Activated CD4-positive, alpha-beta T cell treated with anti-CD3 and anti-CD28 coated beads, Interleukin-2, amount 10 ng/mL, durations not matched to agents 7 days and 5 days (primary cell): ENCODE data around the gene SMTNL2. TPM values are rescaled to one million over a fixed set of nuclear protein-coding genes. Genes with fewer than 3 reads are reported as not detected.
"Not testable (repeated sequence)": the region's sequence is repeated elsewhere in the genome, so short reads cannot be mapped to it uniquely, and the experiment has no call there.

Experiments
- CTCF ChIA-PET: fragments of 350-600 bp; sonication (Branson Sonifier 250); formaldehyde crosslinking; loops from one replicate; lab custom pipeline; 2021; ENCODE audit warnings: antibody characterized with exemption; lab: Charles Lee
- POLR2A ChIA-PET: fragments of 350-600 bp; sonication (Branson Sonifier 250); formaldehyde crosslinking; loops from one replicate; lab custom pipeline; 2021; ENCODE audit warnings: antibody characterized with exemption; lab: Charles Lee
- DNase-seq: peaks from one replicate; pipeline ENCODE4 v3.0.0-alpha.2; 2020
- H3K27ac Mint-ChIP-seq: one replicate; pipeline ENCODE4 v1.8.0; 2021; ENCODE audit warnings: mild to moderate bottlenecking, moderate library complexity, mixed read lengths
- H3K27me3 Mint-ChIP-seq: one replicate; pipeline ENCODE4 v1.8.0; 2021; ENCODE audit warnings: mixed read lengths
- H3K36me3 Mint-ChIP-seq: one replicate; pipeline ENCODE4 v1.8.0; 2021; ENCODE audit warnings: low read depth, mixed read lengths
- H3K4me1 Mint-ChIP-seq: one replicate; pipeline ENCODE4 v1.8.0; 2021; ENCODE audit warnings: mixed read lengths
- H3K4me3 Mint-ChIP-seq: one replicate; pipeline ENCODE4 v1.8.0; 2021; ENCODE audit warnings: mild to moderate bottlenecking, moderate library complexity, mixed read lengths
- H3K9me3 Mint-ChIP-seq: one replicate; pipeline ENCODE4 v1.8.0; 2021; ENCODE audit warnings: mixed read lengths
- total RNA-seq, 2 experiments: library from RNA; stranded (reverse); gene quantifications; one replicate each; pipeline ENCODE4 v1.2.3, GENCODE V29; 2021

SMTNL2 gene
- total RNA-seq, 2 experiments from 2014 or later: not detected

- Mint-ChIP-seq H3K9me3 (no peaks in the 10 kb centered on the region), H3K27ac (peak overlapping the region; percentile 68), H3K4me1 (peaks cover 3% of the 10 kb centered on the region), H3K4me3 (no peak overlapping the region), H3K36me3 (no peaks in the 10 kb centered on the region), H3K27me3 (no peaks in the 10 kb centered on the region)
- CTCF ChIA-PET: interaction anchor here (0.6 kb wide), 1 partner anchor 51 kb away, joined by 3 read pairs; no protein-coding TSS in a partner anchor
- POLR2A ChIA-PET: no interaction called here
- peak; percentile 45 for DNase-seq
Observed at GRCh38 chr17:4594931-4595684, 10.8 kb downstream of the SMTNL2 start.

DNA sequence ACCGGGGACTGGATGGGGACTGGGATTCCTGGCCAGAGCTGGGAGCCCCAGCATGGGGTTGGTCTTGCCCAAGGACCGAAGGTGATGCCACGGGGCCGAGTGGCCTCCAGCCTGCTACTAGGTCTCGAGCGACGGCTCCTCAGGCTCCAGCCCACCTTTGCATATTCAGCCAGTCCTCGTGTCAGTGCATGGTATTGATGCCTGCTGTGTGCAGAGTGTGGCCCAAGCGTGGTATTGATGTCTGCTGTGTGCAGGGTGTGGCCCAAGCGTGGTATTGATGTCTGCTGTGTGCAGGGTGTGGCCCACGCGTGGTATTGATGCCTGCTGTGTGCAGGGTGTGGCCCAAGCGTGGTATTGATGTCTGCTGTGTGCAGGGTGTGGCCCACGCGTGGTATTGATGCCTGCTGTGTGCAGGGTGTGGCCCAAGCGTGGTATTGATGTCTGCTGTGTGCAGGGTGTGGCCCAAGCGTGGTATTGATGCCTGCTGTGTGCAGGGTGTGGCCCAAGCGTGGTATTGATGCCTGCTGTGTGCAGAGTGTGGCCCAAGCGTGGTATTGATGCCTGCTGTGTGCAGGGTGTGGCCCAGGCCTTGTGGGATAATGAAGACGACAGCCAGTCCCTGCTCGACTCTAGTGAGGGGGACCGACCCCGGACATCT lies 11.5 kb downstream of the SMTNL2 start:
- H3K4me3 Mint-ChIP-seq, CTCF ChIA-PET, H3K4me1 Mint-ChIP-seq, H3K9me3 Mint-ChIP-seq, H3K27ac Mint-ChIP-seq, POLR2A ChIA-PET, H3K36me3 Mint-ChIP-seq, DNase-seq, H3K27me3 Mint-ChIP-seq: not testable (repeated sequence)

DNA sequence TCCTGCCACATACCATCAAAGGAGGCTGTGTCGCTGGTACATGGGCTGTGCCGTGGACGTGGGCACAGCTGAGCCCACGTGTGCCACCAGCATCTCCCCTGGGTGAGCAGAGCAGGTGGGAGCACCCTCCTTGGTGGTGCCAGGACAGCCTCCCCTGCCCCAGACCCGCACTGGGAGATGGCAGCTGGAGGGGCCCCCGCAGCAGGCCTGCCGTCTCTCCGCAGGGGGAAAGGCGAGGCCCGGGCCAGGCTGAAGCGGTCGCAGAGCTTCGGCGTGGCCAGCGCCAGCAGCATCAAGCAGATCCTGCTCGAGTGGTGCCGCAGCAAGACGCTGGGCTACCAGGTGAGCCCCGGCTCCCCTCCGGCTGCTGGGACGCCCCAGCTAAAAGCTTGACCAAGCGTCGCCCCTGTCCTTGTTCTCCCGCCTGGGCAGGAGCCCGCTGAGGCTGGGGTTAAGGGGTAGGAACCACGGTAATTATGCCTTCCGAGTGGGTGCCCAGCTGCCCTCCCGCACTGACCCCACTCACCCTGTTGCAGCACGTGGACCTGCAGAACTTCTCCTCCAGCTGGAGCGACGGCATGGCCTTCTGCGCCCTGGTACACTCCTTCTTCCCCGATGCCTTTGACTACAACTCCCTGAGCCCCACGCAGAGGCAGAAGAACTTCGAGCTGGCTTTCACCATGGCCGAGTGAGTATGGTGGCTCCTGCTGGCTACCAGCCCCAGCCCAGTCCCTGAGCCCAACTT lies 12.5 kb downstream of the SMTNL2 start:
- POLR2A ChIA-PET: no interaction called here
- H3K27me3 Mint-ChIP-seq: no peaks in the 10 kb centered on the region
- peaks cover 3% of the 10 kb centered on the region for H3K4me1 Mint-ChIP-seq
- H3K4me3 Mint-ChIP-seq: no peak overlapping the region
- CTCF ChIA-PET: interaction anchor here (1.1 kb wide), 1 partner anchor 30 kb away, joined by 3 read pairs; no protein-coding TSS in a partner anchor
- DNase-seq: no peak
- no peaks in the 10 kb centered on the region for H3K9me3 Mint-ChIP-seq
- no peaks in the 10 kb centered on the region for H3K36me3 Mint-ChIP-seq
- H3K27ac Mint-ChIP-seq: no peak overlapping the region

GRCh38 chr17:4597975-4598374 lies 13.6 kb downstream of the SMTNL2 start:
- no peak overlapping the region for H3K4me3 Mint-ChIP-seq
- H3K27ac Mint-ChIP-seq: no peak overlapping the region
- no peaks in the 10 kb centered on the region for H3K36me3 Mint-ChIP-seq
- peaks cover 3% of the 10 kb centered on the region for H3K4me1 Mint-ChIP-seq
- no peak for DNase-seq
- POLR2A ChIA-PET: no interaction called here
- H3K27me3 Mint-ChIP-seq: no peaks in the 10 kb centered on the region
- H3K9me3 Mint-ChIP-seq: no peaks in the 10 kb centered on the region
- CTCF ChIA-PET: interaction anchor here (0.6 to 1.5 kb wide), 2 partner anchors 10 to 1820 kb away, joined by 3 to 5 read pairs; no protein-coding TSS in a partner anchor

- no peaks in the 10 kb centered on the region for H3K36me3 Mint-ChIP-seq
- H3K9me3 Mint-ChIP-seq: no peaks in the 10 kb centered on the region
- no peaks in the 10 kb centered on the region for H3K27me3 Mint-ChIP-seq
- H3K27ac Mint-ChIP-seq: no peak overlapping the region
- DNase-seq: no peak
- no peak overlapping the region for H3K4me3 Mint-ChIP-seq
- H3K4me1 Mint-ChIP-seq: peaks cover 3% of the 10 kb centered on the region
- POLR2A ChIA-PET: no interaction called here
- CTCF ChIA-PET: interaction anchor here (0.8 to 1.5 kb wide), 3 partner anchors 11 to 23 kb away, joined by 3 to 5 read pairs (median 4); no protein-coding TSS in a partner anchor
Observed at GRCh38 chr17:4598776-4599504, 14.6 kb downstream of the SMTNL2 start.

DNA sequence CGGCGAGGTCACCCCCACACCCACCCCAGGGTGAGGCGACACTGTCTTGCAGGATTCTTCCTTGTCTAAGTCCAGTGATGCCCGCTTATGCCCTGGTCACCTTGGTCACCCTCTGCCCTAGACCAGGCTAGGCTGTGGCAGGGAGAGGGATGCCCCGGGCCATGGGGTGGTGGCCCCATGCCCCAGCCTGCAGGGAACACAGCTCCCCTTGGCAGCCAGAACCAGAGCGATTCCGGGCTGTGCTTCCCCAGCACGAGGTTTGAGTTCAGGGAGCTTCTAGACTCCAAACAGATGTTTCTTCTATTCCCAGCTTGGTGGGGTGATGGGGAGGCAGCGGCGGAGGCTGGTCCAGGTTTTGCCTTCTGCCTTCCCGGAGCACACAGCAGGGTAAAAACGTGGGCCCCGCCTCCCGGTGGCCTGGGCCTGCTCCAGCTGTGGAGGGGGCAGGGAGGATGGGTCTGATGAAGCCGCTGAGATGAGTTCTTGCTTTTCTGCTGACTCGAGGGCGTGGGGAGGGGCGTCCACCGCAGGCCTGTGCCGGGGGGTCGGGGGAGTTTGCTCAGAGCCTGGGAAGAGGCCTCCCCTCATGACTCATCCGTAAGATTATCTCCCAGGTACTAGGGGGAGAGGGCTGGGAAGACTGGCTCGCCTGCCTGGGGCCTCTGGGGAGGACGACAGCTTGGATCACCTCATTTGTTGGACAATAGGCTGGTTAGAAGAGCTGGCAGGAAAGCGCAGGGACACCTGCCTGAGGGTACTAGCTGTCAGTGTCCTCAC lies 15.4 kb downstream of the SMTNL2 start:
- H3K4me1 Mint-ChIP-seq: peaks cover 3% of the 10 kb centered on the region
- CTCF ChIA-PET: interaction anchor here (0.7 to 1.5 kb wide), 4 partner anchors 9 to 49 kb away, joined by 3 to 5 read pairs (median 3); no protein-coding TSS in a partner anchor
- no peaks in the 10 kb centered on the region for H3K27me3 Mint-ChIP-seq
- H3K27ac Mint-ChIP-seq: no peak overlapping the region
- DNase-seq: no peak
- POLR2A ChIA-PET: no interaction called here
- H3K36me3 Mint-ChIP-seq: no peaks in the 10 kb centered on the region
- H3K4me3 Mint-ChIP-seq: no peak overlapping the region
- no peaks in the 10 kb centered on the region for H3K9me3 Mint-ChIP-seq

- H3K9me3 Mint-ChIP-seq: no peaks in the 10 kb centered on the region
- POLR2A ChIA-PET: no interaction called here
- no peak overlapping the region for H3K4me3 Mint-ChIP-seq
Observed at GRCh38 chr17:4600563-4600962, 16.2 kb downstream of the SMTNL2 start.

GRCh38 chr17:4601326-4601725 lies 17.0 kb downstream of the SMTNL2 start:
- Mint-ChIP-seq H3K27ac (no peak overlapping the region), H3K4me1 (no peaks in the 10 kb centered on the region), H3K27me3 (no peaks in the 10 kb centered on the region), H3K4me3 (no peak overlapping the region), H3K36me3 (no peaks in the 10 kb centered on the region), H3K9me3 (no peaks in the 10 kb centered on the region)
- POLR2A ChIA-PET: no interaction called here
- DNase-seq: no peak
- CTCF ChIA-PET: no interaction called here

More at GRCh38 chr17:4600563-4600962, 16.2 kb downstream of the SMTNL2 start:
- no peak for DNase-seq
- H3K27me3 Mint-ChIP-seq: no peaks in the 10 kb centered on the region
- CTCF ChIA-PET: interaction anchor here (0.7 to 1.0 kb wide), 2 partner anchors 10 to 48 kb away, joined by 3 read pairs; no protein-coding TSS in a partner anchor
- no peaks in the 10 kb centered on the region for H3K36me3 Mint-ChIP-seq
- H3K4me1 Mint-ChIP-seq: no peaks in the 10 kb centered on the region
- no peak overlapping the region for H3K27ac Mint-ChIP-seq

DNA sequence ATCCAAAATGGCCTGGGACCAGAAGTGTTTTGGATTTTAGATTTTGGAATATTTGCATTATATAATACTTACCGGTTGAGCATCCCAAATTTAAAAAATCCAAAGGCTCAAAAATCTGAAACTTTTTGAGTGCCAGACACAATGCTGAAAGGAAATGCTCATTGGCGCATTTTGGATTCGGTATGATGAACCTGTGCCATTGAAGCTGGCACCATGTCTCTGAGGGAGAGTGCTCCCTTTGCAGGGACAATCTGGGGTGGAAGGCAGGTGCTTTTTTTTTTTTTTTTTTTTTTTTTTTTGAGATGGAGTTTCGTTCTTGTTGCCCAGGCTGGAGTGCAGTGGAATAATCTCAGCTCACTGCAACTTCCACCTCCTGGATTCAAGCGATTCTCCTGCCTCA lies 17.7 kb downstream of the SMTNL2 start:
- Mint-ChIP-seq H3K27me3 (no peaks in the 10 kb centered on the region), H3K4me3 (no peak overlapping the region), H3K9me3 (no peaks in the 10 kb centered on the region), H3K4me1 (no peaks in the 10 kb centered on the region), H3K27ac (no peak overlapping the region), H3K36me3 (no peaks in the 10 kb centered on the region)
- ChIA-PET CTCF (interaction anchor here (0.6 kb wide), 1 partner anchor 654 kb away, joined by 3 read pairs; no protein-coding TSS in a partner anchor), POLR2A (no interaction called here)
- no peak for DNase-seq

- Mint-ChIP-seq H3K4me3 (no peak overlapping the region), H3K36me3 (no peaks in the 10 kb centered on the region), H3K27me3 (peaks cover 18% of the 10 kb centered on the region), H3K9me3 (no peaks in the 10 kb centered on the region), H3K4me1 (no peaks in the 10 kb centered on the region), H3K27ac (no peak overlapping the region)
- CTCF ChIA-PET: no interaction called here
- no peak for DNase-seq
- POLR2A ChIA-PET: interaction anchor here (0.6 kb wide), 1 partner anchor 829 kb away, joined by 3 read pairs; no protein-coding TSS in a partner anchor
Observed at GRCh38 chr17:4604111-4604644, 19.8 kb downstream of the SMTNL2 start.

DNA sequence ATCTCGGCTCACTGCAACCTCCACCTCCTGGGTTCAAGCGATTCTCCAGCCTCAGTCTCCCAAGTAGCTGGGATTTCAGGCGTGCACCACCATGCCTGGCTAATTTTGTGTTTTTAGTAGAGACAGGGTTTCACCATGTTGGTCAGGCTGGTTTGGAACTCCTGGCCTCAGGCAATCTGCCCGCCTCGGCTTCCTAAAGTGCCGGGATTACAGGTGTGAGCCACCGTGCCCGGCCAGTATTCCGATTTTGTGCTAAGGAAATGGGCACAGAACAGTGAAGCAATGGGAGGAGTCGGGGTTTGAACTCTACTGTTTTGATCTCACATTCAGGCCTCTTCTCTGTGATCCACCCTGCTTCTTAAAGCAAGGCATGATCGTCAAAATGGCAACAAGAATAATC lies 20.4 kb downstream of the SMTNL2 start:
- H3K4me3 Mint-ChIP-seq, H3K4me1 Mint-ChIP-seq, H3K9me3 Mint-ChIP-seq, H3K27ac Mint-ChIP-seq, H3K36me3 Mint-ChIP-seq, DNase-seq, POLR2A ChIA-PET, CTCF ChIA-PET: not testable (repeated sequence)
- H3K27me3 Mint-ChIP-seq: peaks cover 23% of the 10 kb centered on the region
